ENCODE data around the gene SLC23A2.
"Not testable (repeated sequence)": the region's sequence is repeated elsewhere in the genome, so short reads cannot be mapped to it uniquely, and the experiment has no call there.

The SLC23A2 gene

DNA sequence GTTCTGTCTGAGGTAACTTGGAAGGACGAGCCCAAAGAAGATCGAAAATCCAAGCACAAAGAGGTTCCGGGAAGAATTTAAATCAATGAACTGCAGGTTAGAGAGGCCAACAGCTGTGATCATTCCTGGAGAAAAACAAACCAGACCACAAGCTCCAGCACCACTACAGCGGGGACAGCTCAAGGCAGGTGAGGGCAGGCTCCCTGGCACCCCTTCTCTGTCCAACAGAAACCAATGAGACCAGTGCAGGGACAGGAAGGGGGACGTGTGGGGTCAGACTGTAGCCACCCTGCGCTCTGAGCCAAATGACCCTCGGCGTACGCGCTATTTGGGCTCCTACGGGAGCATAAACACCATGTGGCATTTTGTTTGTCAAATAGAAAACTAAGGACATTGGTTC is 139.3 kb downstream of the SLC23A2 start:
- peak overlapping the region; percentile 32 for H3K27ac Mint-ChIP-seq
- H3K4me3 Mint-ChIP-seq = no peak overlapping the region
- H3K27me3 Mint-ChIP-seq = no peaks in the 10 kb centered on the region

GRCh38 chr20:4858000-4858399 is 143.3 kb downstream of the SLC23A2 start:
- Mint-ChIP-seq H3K4me1 (ENCODE audit: low read depth) (no peaks in the 10 kb centered on the region), H3K27me3 (no peaks in the 10 kb centered on the region), H3K4me3 (no peak overlapping the region), H3K9me3 (no peaks in the 10 kb centered on the region), H3K27ac (peak overlapping the region; percentile 53), H3K36me3 (ENCODE audit: low read depth) (peaks cover 98% of the 10 kb centered on the region)
- DNase-seq = no peak

More for the DNA sequence above, 139.3 kb downstream of the SLC23A2 start:
- H3K9me3 Mint-ChIP-seq = no peaks in the 10 kb centered on the region
- H3K36me3 Mint-ChIP-seq (ENCODE audit: low read depth) = peaks cover 95% of the 10 kb centered on the region
- DNase-seq = no peak
- no peaks in the 10 kb centered on the region for H3K4me1 Mint-ChIP-seq (ENCODE audit: low read depth)

DNA sequence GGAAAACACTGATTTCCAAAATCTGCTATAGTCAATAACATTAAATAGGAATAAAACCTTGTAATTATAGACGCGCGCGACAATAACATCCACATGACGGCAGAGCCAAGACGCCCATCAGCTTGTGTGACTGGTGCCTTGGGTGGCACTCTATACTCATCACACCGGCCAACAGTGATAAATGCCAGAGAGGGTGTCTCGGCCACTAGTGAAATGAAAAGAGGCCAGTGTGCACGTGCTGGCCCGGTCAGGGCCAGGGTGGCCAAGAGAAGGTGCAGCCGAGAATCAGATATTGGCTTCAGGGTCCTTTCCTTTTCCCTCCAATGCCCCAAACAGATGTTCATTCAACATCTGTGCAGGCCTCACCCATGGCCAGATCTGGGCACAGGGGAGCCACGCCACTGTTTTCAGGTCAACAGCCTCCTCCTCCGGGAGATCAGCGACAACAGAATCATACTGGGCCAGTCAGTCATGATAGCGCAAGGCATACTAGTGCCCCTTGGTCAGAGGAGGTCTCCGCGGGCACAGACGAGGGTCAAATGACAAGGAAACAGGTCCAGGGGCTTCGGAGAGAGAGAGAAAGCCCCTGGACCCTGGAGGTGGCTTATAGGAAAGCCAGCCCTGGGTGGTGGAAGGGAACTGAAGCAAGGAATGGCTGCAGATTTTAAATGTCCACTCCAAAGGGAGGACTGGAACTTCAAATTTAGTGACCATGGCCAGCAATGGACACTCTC is 145.1 kb downstream of the SLC23A2 start:
- H3K27me3 Mint-ChIP-seq = no peaks in the 10 kb centered on the region
- no peak for DNase-seq
- no peaks in the 10 kb centered on the region for H3K4me1 Mint-ChIP-seq (ENCODE audit: low read depth)
- H3K9me3 Mint-ChIP-seq = no peaks in the 10 kb centered on the region
- H3K4me3 Mint-ChIP-seq = no peak overlapping the region
- peaks cover 87% of the 10 kb centered on the region for H3K36me3 Mint-ChIP-seq (ENCODE audit: low read depth)
- peak overlapping the region; percentile 35 for H3K27ac Mint-ChIP-seq

DNA sequence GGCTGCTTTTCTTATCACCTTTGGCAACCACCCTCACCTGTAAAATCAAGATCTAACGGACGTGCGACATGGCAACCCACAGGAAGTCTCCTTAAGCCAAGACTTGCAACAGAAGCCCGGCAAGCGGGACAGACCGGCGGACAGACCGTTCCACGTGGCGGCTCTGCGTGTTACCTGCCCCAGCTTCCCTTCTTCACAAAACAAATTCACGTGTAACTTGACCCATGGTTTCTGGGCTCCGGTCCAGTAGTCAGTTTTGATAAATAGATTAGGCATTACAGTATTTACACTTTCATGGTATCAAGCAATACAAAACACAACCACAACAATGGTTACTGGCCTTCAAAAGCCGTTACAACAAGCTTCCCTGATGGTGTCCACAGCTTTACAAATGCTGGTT is 145.8 kb downstream of the SLC23A2 start:
- no peak for DNase-seq
- Mint-ChIP-seq H3K27me3 (no peaks in the 10 kb centered on the region), H3K27ac (peak overlapping the region; percentile 35), H3K4me1 (ENCODE audit: low read depth) (no peaks in the 10 kb centered on the region), H3K36me3 (ENCODE audit: low read depth) (peaks cover 82% of the 10 kb centered on the region), H3K9me3 (no peaks in the 10 kb centered on the region), H3K4me3 (no peak overlapping the region)

DNA sequence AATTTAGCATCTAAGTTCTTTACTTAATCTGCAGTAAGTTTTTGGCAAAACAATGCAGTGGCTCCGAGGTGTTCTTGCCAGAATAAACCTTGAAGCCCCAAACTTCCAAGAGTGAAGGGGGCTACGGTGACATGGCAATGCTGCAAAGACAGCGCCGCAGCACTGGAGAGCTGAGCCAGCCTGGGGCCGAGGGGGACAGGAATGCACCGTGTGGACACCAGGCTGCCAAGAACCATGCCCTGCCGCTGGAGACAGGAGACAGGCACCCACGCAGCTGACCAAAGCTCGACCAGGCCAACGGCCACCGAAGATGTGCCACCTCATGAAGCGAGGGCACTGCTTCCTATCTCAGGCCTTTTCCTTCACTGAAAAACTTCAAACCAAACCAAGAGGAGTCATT is 146.2 kb downstream of the SLC23A2 start:
- Mint-ChIP-seq H3K27me3 (no peaks in the 10 kb centered on the region), H3K36me3 (ENCODE audit: low read depth) (peaks cover 77% of the 10 kb centered on the region), H3K27ac (no peak overlapping the region), H3K9me3 (no peaks in the 10 kb centered on the region), H3K4me3 (no peak overlapping the region), H3K4me1 (ENCODE audit: low read depth) (no peaks in the 10 kb centered on the region)
- no peak for DNase-seq

DNA sequence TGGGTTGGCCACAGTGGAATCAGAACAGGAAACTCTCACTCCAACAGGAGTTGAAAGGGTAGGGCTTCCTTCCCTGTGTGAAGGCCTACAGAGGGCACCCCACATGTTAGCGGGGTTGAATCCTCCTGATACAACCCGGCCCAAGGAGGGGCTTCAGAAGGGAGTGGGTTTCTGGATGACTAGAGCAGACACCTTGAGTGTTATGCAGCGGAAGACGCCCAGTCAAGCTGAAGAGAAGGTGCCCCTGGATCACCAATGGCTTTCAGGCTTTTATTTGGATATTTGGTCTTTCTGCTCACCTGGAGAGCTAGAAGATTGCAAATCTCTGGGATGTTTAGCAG is 146.8 kb downstream of the SLC23A2 start:
- DNase-seq = no peak
- no peak overlapping the region for H3K4me3 Mint-ChIP-seq
- no peaks in the 10 kb centered on the region for H3K9me3 Mint-ChIP-seq
- peak overlapping the region; percentile 12 for H3K27ac Mint-ChIP-seq
- no peaks in the 10 kb centered on the region for H3K4me1 Mint-ChIP-seq (ENCODE audit: low read depth)
- peaks cover 72% of the 10 kb centered on the region for H3K36me3 Mint-ChIP-seq (ENCODE audit: low read depth)
- no peaks in the 10 kb centered on the region for H3K27me3 Mint-ChIP-seq

- H3K27ac Mint-ChIP-seq = peak overlapping the region; percentile 12
- H3K4me3 Mint-ChIP-seq = no peak overlapping the region
- H3K9me3 Mint-ChIP-seq = no peaks in the 10 kb centered on the region
- H3K36me3 Mint-ChIP-seq (ENCODE audit: low read depth) = peaks cover 66% of the 10 kb centered on the region
- no peak for DNase-seq
- no peaks in the 10 kb centered on the region for H3K27me3 Mint-ChIP-seq
- no peaks in the 10 kb centered on the region for H3K4me1 Mint-ChIP-seq (ENCODE audit: low read depth)
These were observed 147.4 kb downstream of the SLC23A2 start for GRCh38 chr20:4853757-4854560.

DNA sequence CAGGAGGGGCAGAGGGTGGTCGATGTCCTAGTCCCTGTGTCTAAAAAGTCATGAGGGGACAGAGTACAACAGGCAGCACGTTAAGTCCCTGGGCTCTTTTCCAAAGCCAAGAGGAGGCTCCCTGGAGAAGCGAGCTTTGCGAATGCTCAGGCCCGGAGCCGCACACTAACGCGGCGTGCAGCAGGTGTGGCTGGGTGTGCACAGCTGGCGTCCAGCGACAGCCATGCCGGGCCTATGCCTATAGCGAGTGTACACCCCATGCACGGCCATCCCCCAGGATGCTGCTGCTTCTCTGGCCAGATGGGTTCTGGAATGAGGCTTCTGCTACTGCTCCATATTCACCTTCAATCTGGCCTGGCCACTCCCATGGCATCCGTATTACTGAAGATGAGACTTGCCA is 148.3 kb downstream of the SLC23A2 start:
- H3K4me3 Mint-ChIP-seq = no peak overlapping the region
- DNase-seq = no peak
- no peaks in the 10 kb centered on the region for H3K9me3 Mint-ChIP-seq
- no peaks in the 10 kb centered on the region for H3K27me3 Mint-ChIP-seq
- H3K4me1 Mint-ChIP-seq (ENCODE audit: low read depth) = no peaks in the 10 kb centered on the region
- no peak overlapping the region for H3K27ac Mint-ChIP-seq
- peaks cover 56% of the 10 kb centered on the region for H3K36me3 Mint-ChIP-seq (ENCODE audit: low read depth)

- Mint-ChIP-seq H3K36me3 (ENCODE audit: low read depth) (peaks cover 36% of the 10 kb centered on the region), H3K27ac (peak overlapping the region; percentile 12), H3K9me3 (no peaks in the 10 kb centered on the region), H3K4me1 (ENCODE audit: low read depth) (no peaks in the 10 kb centered on the region), H3K4me3 (no peak overlapping the region), H3K27me3 (no peaks in the 10 kb centered on the region)
- no peak for DNase-seq
These were observed 150.3 kb downstream of the SLC23A2 start for GRCh38 chr20:4850960-4851359.

DNA sequence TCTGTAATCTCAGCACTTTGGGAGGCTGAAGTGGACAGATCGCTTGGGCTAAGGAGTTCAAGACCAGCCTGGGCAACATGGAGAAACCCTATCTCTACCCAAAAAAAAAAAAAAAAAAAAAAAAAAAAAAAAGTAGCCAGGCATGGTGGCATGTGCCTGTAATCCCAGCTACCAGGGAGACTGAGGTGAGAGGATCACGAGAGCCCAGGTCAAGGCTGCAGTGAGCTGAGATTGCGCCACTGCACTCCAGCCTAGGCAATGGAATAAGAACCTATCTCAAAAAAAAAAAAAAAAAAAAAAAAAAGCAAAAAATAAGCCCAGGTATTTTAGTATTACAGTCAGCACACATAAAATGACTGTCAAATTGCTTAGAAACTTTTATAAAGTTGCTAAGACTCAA is 152.5 kb downstream of the SLC23A2 start:
- not testable (repeated sequence) for H3K9me3 Mint-ChIP-seq; DNase-seq; H3K4me3 Mint-ChIP-seq; H3K27me3 Mint-ChIP-seq; H3K4me1 Mint-ChIP-seq (ENCODE audit: low read depth); H3K27ac Mint-ChIP-seq
- peaks cover 15% of the 10 kb centered on the region for H3K36me3 Mint-ChIP-seq (ENCODE audit: low read depth)

DNA sequence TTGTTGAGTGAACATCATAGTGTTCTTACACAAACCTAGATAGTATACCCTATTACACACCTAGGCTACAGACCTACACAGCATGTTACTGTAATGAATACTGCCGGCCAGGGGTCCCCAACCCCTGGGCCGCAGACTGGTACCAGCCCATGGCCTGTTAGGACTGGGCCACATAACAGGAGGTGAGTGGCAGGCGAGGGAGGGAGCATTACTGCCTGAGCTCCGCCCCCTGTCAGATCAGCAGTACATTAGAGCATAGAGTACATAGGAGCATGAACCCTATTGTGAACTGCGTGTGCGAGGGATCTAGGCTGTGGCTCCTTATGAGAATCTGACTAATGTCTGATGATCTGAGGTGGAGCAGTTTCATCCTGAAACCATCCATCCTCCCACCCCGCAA is 153.3 kb downstream of the SLC23A2 start:
- Mint-ChIP-seq H3K4me1 (ENCODE audit: low read depth) (peaks cover 9% of the 10 kb centered on the region), H3K27ac (no peak overlapping the region), H3K4me3 (no peak overlapping the region), H3K27me3 (no peaks in the 10 kb centered on the region), H3K36me3 (ENCODE audit: low read depth) (peaks cover 7% of the 10 kb centered on the region), H3K9me3 (no peaks in the 10 kb centered on the region)
- no peak for DNase-seq

DNA sequence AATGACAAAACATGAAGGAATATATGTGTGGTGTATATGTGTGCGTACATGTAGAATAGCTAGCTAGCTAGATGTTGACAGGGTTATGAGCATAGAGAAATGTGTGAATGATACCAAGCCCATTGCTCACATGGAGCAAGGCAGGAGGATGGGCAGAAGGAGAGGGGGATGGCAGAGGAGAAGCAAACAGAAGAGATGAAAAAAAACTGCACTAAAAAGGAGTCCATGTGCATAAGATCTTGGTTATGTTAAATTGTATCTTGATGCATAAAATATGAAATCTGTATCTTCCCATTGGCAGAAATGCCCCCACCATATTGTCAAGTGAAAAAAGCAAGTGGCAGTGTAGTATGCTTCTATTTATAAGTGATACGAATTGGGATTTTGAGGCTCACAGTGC is 154.5 kb downstream of the SLC23A2 start:
- no peaks in the 10 kb centered on the region for H3K9me3 Mint-ChIP-seq
- H3K4me3 Mint-ChIP-seq = no peak overlapping the region
- H3K36me3 Mint-ChIP-seq (ENCODE audit: low read depth) = peaks cover 7% of the 10 kb centered on the region
- H3K4me1 Mint-ChIP-seq (ENCODE audit: low read depth) = peaks cover 9% of the 10 kb centered on the region
- no peak for DNase-seq
- no peaks in the 10 kb centered on the region for H3K27me3 Mint-ChIP-seq
- H3K27ac Mint-ChIP-seq = no peak overlapping the region

DNA sequence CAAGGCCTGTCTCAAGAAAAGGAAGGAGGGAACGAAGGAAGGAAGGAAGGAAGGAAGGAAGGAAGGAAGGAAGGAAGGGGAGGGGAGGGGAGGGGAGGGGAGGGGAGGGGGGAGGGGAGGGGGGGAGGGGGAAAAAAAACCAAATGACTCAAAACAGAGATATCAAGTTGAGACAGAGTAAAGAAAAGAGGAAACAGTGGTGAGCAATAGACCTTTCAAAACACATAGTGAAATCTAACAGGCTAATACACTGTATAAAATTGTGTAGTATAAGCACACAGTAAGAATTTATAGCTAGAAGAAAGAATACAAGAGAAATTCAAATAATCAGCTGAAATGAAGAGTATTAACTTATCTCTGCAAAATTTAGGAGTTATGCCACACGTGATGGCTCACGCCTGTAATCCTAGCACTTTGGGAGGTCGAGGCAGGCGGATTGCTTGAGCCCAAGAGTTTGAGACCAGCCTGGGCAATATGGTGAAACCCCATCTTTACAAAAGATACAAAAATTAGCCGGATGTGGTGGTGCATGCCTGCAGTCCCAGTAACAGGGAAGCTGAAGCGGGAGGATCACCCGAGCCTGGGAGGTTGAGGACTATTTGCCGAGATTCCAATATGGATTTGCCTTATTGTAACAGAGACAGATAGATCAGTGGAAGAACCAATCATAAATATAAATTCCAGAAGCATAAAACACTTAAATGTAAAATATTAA is 156.4 kb downstream of the SLC23A2 start:
- Mint-ChIP-seq H3K27ac (peak overlapping the region; percentile 82), H3K4me1 (ENCODE audit: low read depth) (peaks cover 12% of the 10 kb centered on the region), H3K4me3 (no peak overlapping the region), H3K27me3 (no peaks in the 10 kb centered on the region), H3K9me3 (no peaks in the 10 kb centered on the region), H3K36me3 (ENCODE audit: low read depth) (no peaks in the 10 kb centered on the region)
- no peak for DNase-seq

GRCh38 chr20:4844325-4844724 is 157.0 kb downstream of the SLC23A2 start:
- Mint-ChIP-seq H3K27ac (peak overlapping the region; percentile 82), H3K27me3 (no peaks in the 10 kb centered on the region), H3K36me3 (ENCODE audit: low read depth) (no peaks in the 10 kb centered on the region), H3K4me1 (ENCODE audit: low read depth) (peaks cover 12% of the 10 kb centered on the region), H3K9me3 (no peaks in the 10 kb centered on the region), H3K4me3 (no peak overlapping the region)
- no peak for DNase-seq

- no peak for DNase-seq
- Mint-ChIP-seq H3K4me1 (ENCODE audit: low read depth) (peaks cover 12% of the 10 kb centered on the region), H3K9me3 (no peaks in the 10 kb centered on the region), H3K27ac (no peak overlapping the region), H3K36me3 (ENCODE audit: low read depth) (no peaks in the 10 kb centered on the region), H3K27me3 (no peaks in the 10 kb centered on the region), H3K4me3 (no peak overlapping the region)
These were observed 160.5 kb downstream of the SLC23A2 start for GRCh38 chr20:4840801-4841200.
